Calu3 (cell line): ENCODE results near the gene PCDHGB4. TPM values are rescaled to one million over a fixed set of nuclear protein-coding genes. Genes with fewer than 3 reads are reported as not detected.
"Not testable (repeated sequence)": the region's sequence is repeated elsewhere in the genome, so short reads cannot be mapped to it uniquely, and the experiment has no call there.

Experiments used
- BruUV-seq: library from RNA; stranded (reverse); fragments of 400-500 nt; replicated peaks from 2 replicates; lab custom pipeline; 2021; lab: Mats Ljungman, UMichigan
- CTCF ChIA-PET: fragments of 300-600 bp; sonication (Branson Sonifier 250); formaldehyde crosslinking; loops from one replicate; lab custom pipeline; 2022; ENCODE audit warnings: antibody characterized with exemption; lab: Charles Lee
- DNase-seq: peaks from one replicate; pipeline ENCODE4 v3.0.0; 2022
- H3K27ac Mint-ChIP-seq: one replicate; pipeline ENCODE4 v1.8.0; 2022; ENCODE audit warnings: mixed read lengths; ENCODE audit not compliant: unreplicated experiment
- H3K27me3 Mint-ChIP-seq: one replicate; pipeline ENCODE4 v1.8.0; 2022; ENCODE audit warnings: mixed read lengths; ENCODE audit not compliant: unreplicated experiment
- H3K36me3 Mint-ChIP-seq: one replicate; pipeline ENCODE4 v1.8.0; 2022; ENCODE audit warnings: mild to moderate bottlenecking, moderate library complexity, mixed read lengths; ENCODE audit not compliant: insufficient read depth, unreplicated experiment
- H3K4me1 Mint-ChIP-seq: one replicate; pipeline ENCODE4 v1.8.0; 2022; ENCODE audit warnings: mild to moderate bottlenecking, low read depth, mixed read lengths; ENCODE audit not compliant: unreplicated experiment
- H3K4me3 Mint-ChIP-seq: one replicate; pipeline ENCODE4 v1.8.0; 2022; ENCODE audit warnings: mild to moderate bottlenecking, low read depth, moderate library complexity, mixed read lengths; ENCODE audit not compliant: unreplicated experiment
- H3K9me3 Mint-ChIP-seq: one replicate; pipeline ENCODE4 v1.8.0; 2022; ENCODE audit warnings: low read depth, mixed read lengths; ENCODE audit not compliant: unreplicated experiment
- CTCF ChIP-seq: fragments of 200-600 bp; IDR thresholded peaks from one replicate; pipeline ENCODE4 v1.8.0; 2022; ENCODE audit warnings: antibody characterized with exemption; ENCODE audit not compliant: unreplicated experiment
- intact Hi-C: fragments of 100-400 bp; cut with micrococcal nuclease; formaldehyde crosslinking; loops from one replicate; pipeline ENCODE4 v1.10.0; 2022; ENCODE audit not compliant: unreplicated experiment
- total RNA-seq: library from RNA; stranded (reverse); gene quantifications from 2 replicates; pipeline ENCODE4 v1.2.3, GENCODE V29; 2022

The PCDHGB4 gene
- total RNA-seq, 1 experiment from 2014 or later: 8.2 TPM

- no peaks in the 10 kb centered on the region for H3K27me3 Mint-ChIP-seq
- H3K27ac Mint-ChIP-seq: no peak overlapping the region
- DNase-seq: no peak
- H3K36me3 Mint-ChIP-seq: peaks cover 9% of the 10 kb centered on the region
- no peak for TF ChIP-seq CTCF
- H3K4me3 Mint-ChIP-seq: no peak overlapping the region
- H3K9me3 Mint-ChIP-seq: peaks cover 9% of the 10 kb centered on the region
- intact Hi-C loops: no loop called here
- BruUV-seq: no TSS peak
- CTCF ChIA-PET: no interaction called here
- H3K4me1 Mint-ChIP-seq: no peaks in the 10 kb centered on the region
These were observed 15.7 kb upstream of the PCDHGB4 start for GRCh38 chr5:141371572-141372475.

- TF ChIP-seq CTCF: no peak
- BruUV-seq: no TSS peak
- intact Hi-C loops: no loop called here
- no peak within 1 kb of the TSS for H3K27ac Mint-ChIP-seq
- no peak within 1 kb of the TSS for H3K4me3 Mint-ChIP-seq
- peaks cover 9% of the 10 kb centered on the region for H3K36me3 Mint-ChIP-seq
- CTCF ChIA-PET: no interaction called here
- no peak for DNase-seq
- peaks cover 9% of the 10 kb centered on the region for H3K9me3 Mint-ChIP-seq
- H3K27me3 Mint-ChIP-seq: no peaks in the 10 kb centered on the region
- no peaks in the 10 kb centered on the region for H3K4me1 Mint-ChIP-seq
These were observed 13.7 kb upstream of the PCDHGB4 start, which contains the start of gene PCDHGA6 for GRCh38 chr5:141373673-141374317. PCDHGA6 (plus strand) TSS chr5:141373891; CDS start chr5:141374084, 193 bp downstream.

- H3K4me1 Mint-ChIP-seq: no peaks in the 10 kb centered on the region
- H3K27me3 Mint-ChIP-seq: no peaks in the 10 kb centered on the region
- peaks cover 9% of the 10 kb centered on the region for H3K9me3 Mint-ChIP-seq
- TF ChIP-seq CTCF: no peak
- CTCF ChIA-PET: no interaction called here
- no peak for DNase-seq
- intact Hi-C loops: no loop called here
- no peak overlapping the region for H3K27ac Mint-ChIP-seq
- peaks cover 9% of the 10 kb centered on the region for H3K36me3 Mint-ChIP-seq
- no peak overlapping the region for H3K4me3 Mint-ChIP-seq
- no TSS peak for BruUV-seq
These were observed 12.9 kb upstream of the PCDHGB4 start for GRCh38 chr5:141374627-141375026.

- H3K4me1 Mint-ChIP-seq, H3K36me3 Mint-ChIP-seq, H3K27me3 Mint-ChIP-seq, CTCF ChIA-PET, H3K4me3 Mint-ChIP-seq, BruUV-seq, intact Hi-C loops, DNase-seq, H3K27ac Mint-ChIP-seq: not testable (repeated sequence)
- H3K9me3 Mint-ChIP-seq: peaks cover 11% of the 10 kb centered on the region
These were observed 11.9 kb upstream of the PCDHGB4 start for GRCh38 chr5:141375444-141376155.
